ENCODE measurements around the gene CLRN3. TPM values are rescaled to one million over a fixed set of nuclear protein-coding genes. Genes with fewer than 3 reads are reported as not detected.

The CLRN3 gene
- total RNA-seq = not detected in 2 replicates

GRCh38 chr10:127892743-127893142, at the start of gene CLRN3:
TSS of gene CLRN3 (minus strand) at chr10:127892941. CDS start at chr10:127892784, 157 bp downstream.
- no peak for DNase-seq (ENCODE audit: extremely low read depth, low read depth, low spot score)

DNA sequence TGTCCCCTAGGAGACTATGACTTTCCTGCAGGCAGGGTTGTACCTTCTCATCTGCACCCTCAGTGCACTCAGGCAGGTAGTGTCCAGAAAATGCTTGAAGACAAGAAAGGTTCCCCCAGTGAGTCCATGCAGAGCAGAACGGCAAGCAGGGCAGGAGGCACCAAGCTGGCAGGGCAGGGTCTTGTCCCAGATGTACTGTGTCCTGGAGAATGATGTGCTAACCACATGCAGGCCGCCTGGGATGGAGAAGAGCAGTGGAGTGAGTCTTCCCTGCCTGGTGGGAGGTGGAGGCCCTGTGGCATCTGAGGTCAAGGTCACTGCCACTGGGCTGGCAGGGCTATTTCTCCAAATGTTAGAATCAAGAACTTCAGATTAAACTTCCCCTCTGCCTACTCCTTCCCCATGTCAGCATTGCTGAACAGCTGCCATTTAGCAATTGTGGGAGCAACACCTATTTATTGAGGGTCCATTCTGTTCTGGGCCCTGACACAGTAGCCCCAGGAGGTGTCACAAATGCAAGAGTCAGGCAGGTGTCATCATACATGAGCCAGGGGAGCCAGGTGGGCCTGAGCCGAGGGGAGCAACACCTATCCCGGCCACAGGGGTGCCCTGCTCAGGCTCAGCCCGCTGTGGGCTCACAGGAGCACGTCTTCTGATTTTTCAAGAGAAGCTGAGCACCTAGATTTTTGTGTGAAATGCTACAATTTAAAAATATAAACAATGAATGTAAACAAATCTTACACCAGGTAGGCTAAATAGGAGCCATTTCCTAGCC, 48.3 kb upstream of the CLRN3 start:
- no peak for DNase-seq (ENCODE audit: extremely low read depth, low read depth, low spot score)

GRCh38 chr10:127939786-127940330, 47.1 kb upstream of the CLRN3 start:
- DNase-seq (ENCODE audit: extremely low read depth, low read depth, low spot score) = no peak

DNA sequence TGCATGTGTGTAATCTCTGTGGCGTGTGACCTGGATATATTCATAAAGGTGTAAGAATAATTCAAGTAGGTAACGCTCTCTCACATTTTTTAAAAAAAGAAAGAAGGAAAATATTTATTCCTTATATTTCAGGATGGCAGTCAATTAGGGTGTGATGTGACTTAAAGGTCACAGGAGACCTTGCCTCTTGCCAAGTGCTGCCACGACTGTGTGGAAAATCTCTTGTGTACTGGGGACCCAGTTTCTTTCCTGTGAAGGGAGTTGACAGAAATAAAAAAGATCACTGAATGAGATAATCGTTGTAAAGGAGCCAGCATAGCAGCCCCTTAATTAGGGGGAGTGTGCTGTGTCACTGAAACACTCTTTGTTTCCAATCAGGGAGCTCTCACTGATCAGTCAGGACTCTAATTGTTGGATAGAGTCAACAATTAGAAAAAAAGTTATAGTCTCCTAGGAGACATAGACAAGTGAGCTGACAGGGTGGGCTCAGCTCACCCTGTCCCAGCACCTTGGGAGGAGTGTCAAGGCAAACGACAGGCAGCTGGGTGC, 45.2 kb upstream of the CLRN3 start:
- no peak for DNase-seq (ENCODE audit: extremely low read depth, low read depth, low spot score)

- DNase-seq (ENCODE audit: extremely low read depth, low read depth, low spot score) = no peak
Observed at GRCh38 chr10:127937069-127937468, 44.3 kb upstream of the CLRN3 start.

GRCh38 chr10:127935071-127935561, 42.4 kb upstream of the CLRN3 start:
- no peak for DNase-seq (ENCODE audit: extremely low read depth, low read depth, low spot score)

DNA sequence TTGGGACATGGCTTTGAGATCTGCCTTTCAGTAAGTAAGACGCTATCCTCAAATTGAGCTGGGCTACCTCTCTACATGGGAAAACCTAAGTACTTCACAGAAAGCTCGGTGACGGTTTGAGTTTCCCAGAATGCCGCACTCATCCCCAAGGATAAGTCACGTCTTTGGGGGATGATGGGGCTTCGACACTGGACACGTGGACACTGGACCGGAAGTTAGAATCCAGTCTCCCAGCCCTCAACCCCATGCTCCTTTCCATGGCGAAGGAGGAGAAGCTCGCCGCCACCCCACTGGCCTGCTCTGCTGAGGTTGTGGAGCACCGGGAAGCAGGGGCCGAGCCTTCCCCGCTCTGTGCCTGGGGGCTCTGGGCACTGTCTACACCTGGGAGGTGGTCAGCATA, 41.6 kb upstream of the CLRN3 start:
- DNase-seq (ENCODE audit: extremely low read depth, low read depth, low spot score) = no peak

- DNase-seq (ENCODE audit: extremely low read depth, low read depth, low spot score) = no peak
Observed at GRCh38 chr10:127933271-127933670, 40.5 kb upstream of the CLRN3 start.

DNA sequence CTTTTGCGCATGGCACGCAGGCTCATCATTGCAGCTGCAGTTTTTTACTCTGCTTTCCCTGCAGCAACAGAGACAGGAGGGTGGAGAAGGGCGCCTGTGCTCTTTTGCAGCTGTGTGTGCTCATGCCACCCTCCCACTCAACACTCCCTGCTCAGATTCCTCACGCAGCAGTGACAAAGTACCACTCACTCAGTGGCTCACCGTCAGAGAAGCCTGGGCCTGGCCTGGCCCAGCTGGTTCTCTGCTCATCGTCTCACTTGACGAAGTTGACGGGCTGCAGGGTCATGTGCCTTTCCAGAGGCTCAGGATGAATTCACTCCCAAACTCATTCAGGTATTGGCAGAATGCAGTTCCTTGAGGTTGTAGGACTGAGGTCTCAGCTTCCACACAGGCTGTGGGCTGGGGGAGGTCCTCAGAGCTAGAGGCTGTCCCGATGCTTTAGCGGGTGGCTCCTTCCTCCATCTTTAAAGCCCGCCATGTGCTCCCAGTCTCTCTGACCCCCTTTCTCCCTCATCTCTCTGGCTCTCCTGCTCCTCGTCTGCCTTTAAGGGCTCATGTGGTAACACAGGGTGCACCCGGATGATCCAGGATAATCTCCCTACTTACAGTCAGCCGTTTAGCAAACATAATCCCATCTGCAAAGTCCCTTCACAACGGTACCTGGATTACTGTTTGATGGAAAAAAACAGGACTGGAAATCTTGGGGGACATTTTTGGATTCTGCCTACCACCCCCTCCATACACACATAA, 40.0 kb upstream of the CLRN3 start:
- DNase-seq (ENCODE audit: extremely low read depth, low read depth, low spot score) = no peak

- DNase-seq (ENCODE audit: extremely low read depth, low read depth, low spot score) = no peak
Observed at GRCh38 chr10:127928021-127928806, 35.5 kb upstream of the CLRN3 start.

DNA sequence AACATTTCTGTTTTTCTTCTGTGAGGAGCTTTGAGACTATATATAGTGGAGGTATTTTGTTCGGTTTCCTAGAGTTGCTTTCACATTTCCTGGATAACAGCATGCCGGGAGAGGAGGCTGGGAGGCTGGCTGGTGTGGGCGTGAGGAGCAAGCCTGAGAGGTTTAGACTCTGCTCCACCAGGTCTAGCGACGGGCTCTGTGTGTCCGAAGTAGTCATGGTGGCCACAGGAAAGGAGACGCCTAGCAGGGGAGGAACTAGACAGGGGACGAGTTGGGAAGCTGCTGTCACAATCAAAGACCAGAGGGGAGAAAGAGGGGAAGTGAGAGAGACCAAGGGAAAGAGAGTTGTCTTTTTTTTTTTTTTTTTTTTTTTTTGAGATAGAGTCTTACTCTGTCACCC, 33.7 kb upstream of the CLRN3 start:
- no peak for DNase-seq (ENCODE audit: extremely low read depth, low read depth, low spot score)

DNA sequence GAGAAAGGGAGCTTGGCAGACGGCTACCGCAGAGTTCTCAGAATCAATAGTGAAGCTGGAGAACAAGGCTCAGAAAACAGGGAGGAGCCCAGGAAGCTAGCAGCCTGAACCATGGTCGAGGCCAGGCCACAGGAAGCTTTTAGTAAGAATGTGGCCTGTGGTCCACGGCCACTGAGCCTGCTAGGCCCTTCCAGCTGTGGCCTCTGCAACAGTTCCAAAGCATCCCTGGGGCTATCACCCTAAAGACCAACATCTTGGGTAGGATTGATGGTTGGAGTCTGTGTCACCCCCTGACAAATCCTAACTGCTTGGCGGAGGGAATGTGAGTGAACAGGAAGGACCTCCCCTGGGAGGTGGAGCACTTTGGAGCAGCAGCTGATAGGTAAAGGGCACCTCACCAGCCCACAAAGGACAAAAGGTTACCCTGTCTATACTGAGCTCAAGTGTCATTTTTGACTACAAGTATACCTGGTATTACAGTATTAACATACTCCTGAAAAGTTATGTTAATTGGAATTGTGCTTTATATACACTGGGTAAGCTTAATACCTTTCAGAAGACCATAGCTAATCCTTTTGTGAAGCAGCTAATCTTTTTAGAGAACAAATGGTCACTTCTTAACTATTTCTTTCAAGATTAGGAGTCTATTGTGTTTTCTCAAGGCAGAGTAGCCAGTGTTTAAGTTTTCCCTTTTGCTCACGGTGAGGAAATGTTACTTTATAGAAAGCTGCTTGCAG, 32.9 kb upstream of the CLRN3 start:
- DNase-seq (ENCODE audit: extremely low read depth, low read depth, low spot score) = no peak

- no peak for DNase-seq (ENCODE audit: extremely low read depth, low read depth, low spot score)
Observed at GRCh38 chr10:127923646-127924045, 30.9 kb upstream of the CLRN3 start.

DNA sequence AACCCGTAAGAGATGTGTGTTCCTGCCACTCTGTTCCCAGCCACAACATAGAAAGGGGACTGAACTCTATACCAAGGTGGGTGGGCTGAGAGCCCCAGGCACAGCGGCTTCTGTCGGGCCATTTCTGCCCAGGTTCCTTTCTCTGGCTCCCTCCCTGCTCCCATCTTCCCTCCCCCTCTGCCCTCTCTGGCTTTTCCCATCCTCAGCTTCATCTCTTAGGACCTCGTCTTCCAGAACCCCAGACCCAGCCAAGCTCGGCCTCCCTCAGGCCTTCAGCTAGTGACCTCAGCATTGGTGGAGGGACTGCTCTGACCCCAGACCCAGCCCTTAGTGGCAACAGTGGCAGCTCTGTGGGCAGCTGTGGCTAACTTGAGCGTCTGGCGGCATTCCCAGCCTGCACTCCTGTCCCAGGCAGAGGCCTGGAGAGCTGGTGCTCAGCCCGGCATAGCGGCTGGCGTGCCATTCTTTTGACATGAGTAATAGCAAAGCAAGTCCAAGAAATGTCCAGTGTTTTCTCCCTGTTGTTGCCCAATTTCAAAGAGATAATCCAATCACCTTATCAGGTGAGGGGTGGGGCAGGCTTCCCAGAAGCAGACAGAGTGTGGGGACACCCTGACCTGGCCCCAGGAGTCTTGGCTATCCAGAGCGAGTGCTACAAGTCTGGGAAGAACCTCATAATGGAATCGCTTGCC, 30.1 kb upstream of the CLRN3 start:
- DNase-seq (ENCODE audit: extremely low read depth, low read depth, low spot score) = no peak

GRCh38 chr10:127922206-127922605, 29.5 kb upstream of the CLRN3 start:
- no peak for DNase-seq (ENCODE audit: extremely low read depth, low read depth, low spot score)

- no peak for DNase-seq (ENCODE audit: extremely low read depth, low read depth, low spot score)
Observed at GRCh38 chr10:127921753-127922145, 29.0 kb upstream of the CLRN3 start.

DNA sequence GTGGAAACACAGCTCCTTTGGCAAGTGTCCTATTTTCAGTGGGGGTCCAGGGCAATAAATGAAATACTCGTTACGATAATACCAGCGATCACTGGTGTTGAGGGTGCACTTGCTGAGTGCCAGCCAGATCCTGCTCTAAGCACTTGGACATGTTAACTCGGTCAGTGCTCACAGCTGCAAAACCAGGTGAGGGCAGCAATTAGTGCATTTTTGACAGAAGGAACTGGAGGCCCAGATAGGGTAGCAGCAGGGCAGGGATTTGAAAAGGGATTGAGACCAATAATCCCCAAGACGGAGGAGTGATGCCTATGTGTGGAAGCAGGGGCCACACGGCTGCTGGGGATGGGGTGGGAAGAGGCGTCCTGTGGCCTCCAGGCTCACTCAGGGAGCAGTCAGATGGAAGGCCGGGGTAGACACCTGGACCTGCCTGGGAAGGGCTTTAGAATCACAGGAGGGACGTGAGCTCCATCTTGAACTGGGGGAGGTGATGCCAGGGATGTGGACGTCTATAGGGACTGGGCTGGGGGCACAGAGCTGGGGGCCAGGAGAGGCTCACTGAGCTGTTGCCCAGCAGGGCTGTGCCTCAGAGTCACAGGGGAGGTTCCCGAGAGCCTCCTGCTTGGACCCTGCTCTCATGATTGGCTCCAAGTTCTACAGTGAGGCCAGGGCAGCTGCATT, 28.5 kb upstream of the CLRN3 start:
- no peak for DNase-seq (ENCODE audit: extremely low read depth, low read depth, low spot score)

GRCh38 chr10:127920306-127921074, 27.7 kb upstream of the CLRN3 start:
- no peak for DNase-seq (ENCODE audit: extremely low read depth, low read depth, low spot score)
